ENCODE data around the gene IDH2.
A peak's percentile ranks its signal among the peaks of the same experiment; 100 is the strongest.

IDH2 gene

GRCh38 chr15:90062973-90063769 lies 39.1 kb downstream of the IDH2 start:
- H3K4me3 Mint-ChIP-seq, result peak overlapping the region; percentile 37
- no peaks in the 10 kb centered on the region for H3K27me3 Mint-ChIP-seq
- H3K36me3 Mint-ChIP-seq (ENCODE audit: insufficient read depth), result peaks cover 5% of the 10 kb centered on the region
- no peak for ATAC-seq (replicated peaks; ENCODE audit: extremely low read depth, poor library complexity, severe bottlenecking)
- no peaks in the 10 kb centered on the region for H3K9me3 Mint-ChIP-seq
- H3K4me1 Mint-ChIP-seq, result peaks cover 27% of the 10 kb centered on the region
- peak overlapping the region; percentile 73 for H3K27ac Mint-ChIP-seq (ENCODE audit: low read depth)
- no peak for DNase-seq (ENCODE audit: low spot score in 2 of 2)

- Mint-ChIP-seq H3K4me1 (peaks cover 32% of the 10 kb centered on the region), H3K4me3 (peak overlapping the region; percentile 37), H3K36me3 (ENCODE audit: insufficient read depth) (peaks cover 6% of the 10 kb centered on the region), H3K27ac (ENCODE audit: low read depth) (peak overlapping the region; percentile 73), H3K27me3 (no peaks in the 10 kb centered on the region), H3K9me3 (no peaks in the 10 kb centered on the region)
- DNase-seq (ENCODE audit: low spot score in 2 of 2) (no peak), ATAC-seq (replicated peaks; ENCODE audit: extremely low read depth, poor library complexity, severe bottlenecking) (no peak)
These were observed 39.8 kb downstream of the IDH2 start for GRCh38 chr15:90062462-90062932.

DNA sequence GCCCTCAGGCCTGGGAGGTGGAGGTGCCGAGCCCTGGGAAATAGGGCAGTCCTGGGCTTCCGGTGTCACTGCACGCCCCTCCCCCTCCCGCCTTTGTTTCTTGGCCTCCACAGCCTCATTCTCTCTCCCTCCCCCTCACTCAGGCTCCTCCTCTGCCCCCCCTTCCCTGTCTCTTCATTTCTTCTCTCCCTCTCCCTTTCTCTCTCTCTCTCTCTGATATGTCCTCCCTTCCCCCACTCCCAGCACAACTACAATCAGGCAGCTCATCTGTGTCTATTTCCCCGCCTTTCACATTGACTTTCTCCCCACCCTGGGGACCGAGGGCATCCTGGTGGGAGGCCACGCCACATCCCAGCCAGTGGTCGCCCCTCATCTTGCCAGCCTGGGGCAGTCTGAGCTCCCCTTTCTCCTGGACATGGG lies 40.2 kb downstream of the IDH2 start:
- ATAC-seq (replicated peaks; ENCODE audit: extremely low read depth, poor library complexity, severe bottlenecking) (peak; percentile 31), DNase-seq (ENCODE audit: low spot score in 2 of 2) (no peak)
- Mint-ChIP-seq H3K36me3 (ENCODE audit: insufficient read depth) (peaks cover 4% of the 10 kb centered on the region), H3K27ac (ENCODE audit: low read depth) (peak overlapping the region; percentile 73), H3K9me3 (no peaks in the 10 kb centered on the region), H3K4me1 (peaks cover 32% of the 10 kb centered on the region), H3K27me3 (no peaks in the 10 kb centered on the region), H3K4me3 (peak overlapping the region; percentile 37)

GRCh38 chr15:90060797-90061196 lies 41.5 kb downstream of the IDH2 start:
- DNase-seq (ENCODE audit: low spot score in 2 of 2), result no peak
- Mint-ChIP-seq H3K36me3 (ENCODE audit: insufficient read depth) (peaks cover 4% of the 10 kb centered on the region), H3K9me3 (no peaks in the 10 kb centered on the region), H3K4me1 (peaks cover 32% of the 10 kb centered on the region), H3K27ac (ENCODE audit: low read depth) (no peak overlapping the region), H3K27me3 (no peaks in the 10 kb centered on the region), H3K4me3 (no peak overlapping the region)
- ATAC-seq (replicated peaks; ENCODE audit: extremely low read depth, poor library complexity, severe bottlenecking), result no peak

GRCh38 chr15:90059208-90059985 lies 42.9 kb downstream of the IDH2 start:
- Mint-ChIP-seq H3K4me1 (peaks cover 35% of the 10 kb centered on the region), H3K27me3 (no peaks in the 10 kb centered on the region), H3K9me3 (no peaks in the 10 kb centered on the region), H3K27ac (ENCODE audit: low read depth) (peak overlapping the region; percentile 87), H3K4me3 (peak overlapping the region; percentile 36), H3K36me3 (ENCODE audit: insufficient read depth) (peaks cover 4% of the 10 kb centered on the region)
- ATAC-seq (replicated peaks; ENCODE audit: extremely low read depth, poor library complexity, severe bottlenecking) (peak; percentile 87), DNase-seq (ENCODE audit: low spot score in 2 of 2) (peak in 1 of 2 donors; percentile 60)

DNA sequence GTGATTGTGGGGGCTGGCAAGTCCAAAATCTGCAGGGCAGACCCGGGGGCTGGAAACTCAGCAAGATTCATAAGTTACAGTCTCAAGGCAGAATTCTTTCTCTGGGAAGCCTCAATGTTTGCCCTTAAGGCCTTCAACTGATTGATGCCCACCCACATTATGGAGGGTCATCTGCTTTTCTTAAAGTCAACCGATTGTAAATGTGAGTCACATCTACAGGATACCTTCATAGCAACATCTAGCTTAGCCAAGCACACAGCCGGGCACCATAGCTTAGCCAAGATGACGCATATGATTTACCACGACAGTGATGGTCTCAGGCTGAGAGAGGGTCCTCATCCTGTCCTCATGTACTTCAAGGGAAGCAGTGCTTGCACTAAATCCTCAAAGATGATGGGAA lies 43.5 kb downstream of the IDH2 start:
- peaks cover 41% of the 10 kb centered on the region for H3K4me1 Mint-ChIP-seq
- H3K36me3 Mint-ChIP-seq (ENCODE audit: insufficient read depth), result peaks cover 4% of the 10 kb centered on the region
- no peak for DNase-seq (ENCODE audit: low spot score in 2 of 2)
- no peaks in the 10 kb centered on the region for H3K27me3 Mint-ChIP-seq
- no peaks in the 10 kb centered on the region for H3K9me3 Mint-ChIP-seq
- ATAC-seq (replicated peaks; ENCODE audit: extremely low read depth, poor library complexity, severe bottlenecking), result no peak
- peak overlapping the region; percentile 36 for H3K4me3 Mint-ChIP-seq
- peak overlapping the region; percentile 87 for H3K27ac Mint-ChIP-seq (ENCODE audit: low read depth)

GRCh38 chr15:90058308-90058707 lies 44.0 kb downstream of the IDH2 start:
- ATAC-seq (replicated peaks; ENCODE audit: extremely low read depth, poor library complexity, severe bottlenecking), result no peak

GRCh38 chr15:90056529-90056928 lies 45.7 kb downstream of the IDH2 start:
- no peaks in the 10 kb centered on the region for H3K27me3 Mint-ChIP-seq
- DNase-seq (ENCODE audit: low spot score in 2 of 2) (no peak), ATAC-seq (replicated peaks; ENCODE audit: extremely low read depth, poor library complexity, severe bottlenecking) (no peak)
- H3K4me3 Mint-ChIP-seq, result no peak overlapping the region
- no peak overlapping the region for H3K27ac Mint-ChIP-seq (ENCODE audit: low read depth)
- H3K36me3 Mint-ChIP-seq (ENCODE audit: insufficient read depth), result peaks cover 4% of the 10 kb centered on the region
- H3K9me3 Mint-ChIP-seq, result no peaks in the 10 kb centered on the region
- H3K4me1 Mint-ChIP-seq, result peaks cover 37% of the 10 kb centered on the region

More at GRCh38 chr15:90058308-90058707, 44.0 kb downstream of the IDH2 start:
- H3K4me1 Mint-ChIP-seq, result peaks cover 42% of the 10 kb centered on the region
- H3K27ac Mint-ChIP-seq (ENCODE audit: low read depth), result peak overlapping the region; percentile 87
- H3K4me3 Mint-ChIP-seq, result no peak overlapping the region
- no peak for DNase-seq (ENCODE audit: low spot score in 2 of 2)
- H3K36me3 Mint-ChIP-seq (ENCODE audit: insufficient read depth), result peaks cover 4% of the 10 kb centered on the region
- H3K27me3 Mint-ChIP-seq, result no peaks in the 10 kb centered on the region
- H3K9me3 Mint-ChIP-seq, result no peaks in the 10 kb centered on the region

DNA sequence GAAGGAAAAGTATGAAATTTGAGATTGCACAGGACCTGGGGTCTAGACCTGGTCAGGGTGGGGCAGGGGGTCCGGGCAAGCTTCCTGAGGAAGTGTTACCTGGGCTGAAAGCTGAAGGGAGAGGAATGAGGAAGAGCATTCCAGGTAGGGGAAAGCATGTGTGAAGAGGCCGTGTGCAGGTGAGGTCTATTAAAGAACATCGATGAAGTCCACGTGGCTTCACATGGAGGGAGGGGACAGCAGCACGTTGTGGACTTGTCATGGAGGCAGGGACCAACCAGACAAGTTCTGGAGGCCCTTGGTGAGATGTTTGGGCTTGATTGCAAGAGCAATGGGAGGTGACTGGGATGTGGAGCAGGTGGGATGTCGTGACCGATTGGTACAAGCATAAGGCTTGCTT lies 47.1 kb downstream of the IDH2 start:
- H3K4me3 Mint-ChIP-seq, result no peak overlapping the region
- H3K4me1 Mint-ChIP-seq, result peaks cover 39% of the 10 kb centered on the region
- DNase-seq (ENCODE audit: low spot score in 2 of 2) (no peak), ATAC-seq (replicated peaks; ENCODE audit: extremely low read depth, poor library complexity, severe bottlenecking) (no peak)
- H3K9me3 Mint-ChIP-seq, result no peaks in the 10 kb centered on the region
- no peak overlapping the region for H3K27ac Mint-ChIP-seq (ENCODE audit: low read depth)
- peaks cover 4% of the 10 kb centered on the region for H3K36me3 Mint-ChIP-seq (ENCODE audit: insufficient read depth)
- no peaks in the 10 kb centered on the region for H3K27me3 Mint-ChIP-seq

DNA sequence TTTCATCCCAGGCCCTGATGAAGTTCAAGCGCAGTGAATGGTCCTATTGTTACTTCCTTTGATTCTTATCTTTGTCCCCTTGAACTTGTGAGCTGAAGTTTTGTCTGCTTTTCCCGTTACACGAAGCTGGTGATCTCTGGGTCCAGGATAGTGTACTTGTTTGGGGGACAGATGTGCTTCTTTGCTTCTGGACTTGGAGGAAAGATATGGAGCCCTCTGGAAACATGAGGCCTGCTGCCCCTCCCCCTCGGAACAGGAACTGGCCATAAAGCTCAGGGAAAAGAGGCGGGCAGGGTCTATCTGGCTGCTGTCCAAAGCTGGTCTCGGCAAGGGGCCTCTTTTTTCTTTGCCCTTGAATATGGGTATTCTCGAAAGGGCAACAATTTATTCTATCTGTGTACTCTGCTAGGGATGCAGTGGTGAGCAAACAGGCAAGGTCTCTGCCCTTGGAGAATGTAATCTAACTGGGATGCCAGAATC lies 47.6 kb downstream of the IDH2 start:
- Mint-ChIP-seq H3K27ac (ENCODE audit: low read depth) (no peak overlapping the region), H3K9me3 (no peaks in the 10 kb centered on the region), H3K4me1 (peaks cover 39% of the 10 kb centered on the region), H3K4me3 (no peak overlapping the region), H3K36me3 (ENCODE audit: insufficient read depth) (peaks cover 4% of the 10 kb centered on the region), H3K27me3 (no peaks in the 10 kb centered on the region)
- DNase-seq (ENCODE audit: low spot score in 2 of 2) (no peak), ATAC-seq (replicated peaks; ENCODE audit: extremely low read depth, poor library complexity, severe bottlenecking) (no peak)

DNA sequence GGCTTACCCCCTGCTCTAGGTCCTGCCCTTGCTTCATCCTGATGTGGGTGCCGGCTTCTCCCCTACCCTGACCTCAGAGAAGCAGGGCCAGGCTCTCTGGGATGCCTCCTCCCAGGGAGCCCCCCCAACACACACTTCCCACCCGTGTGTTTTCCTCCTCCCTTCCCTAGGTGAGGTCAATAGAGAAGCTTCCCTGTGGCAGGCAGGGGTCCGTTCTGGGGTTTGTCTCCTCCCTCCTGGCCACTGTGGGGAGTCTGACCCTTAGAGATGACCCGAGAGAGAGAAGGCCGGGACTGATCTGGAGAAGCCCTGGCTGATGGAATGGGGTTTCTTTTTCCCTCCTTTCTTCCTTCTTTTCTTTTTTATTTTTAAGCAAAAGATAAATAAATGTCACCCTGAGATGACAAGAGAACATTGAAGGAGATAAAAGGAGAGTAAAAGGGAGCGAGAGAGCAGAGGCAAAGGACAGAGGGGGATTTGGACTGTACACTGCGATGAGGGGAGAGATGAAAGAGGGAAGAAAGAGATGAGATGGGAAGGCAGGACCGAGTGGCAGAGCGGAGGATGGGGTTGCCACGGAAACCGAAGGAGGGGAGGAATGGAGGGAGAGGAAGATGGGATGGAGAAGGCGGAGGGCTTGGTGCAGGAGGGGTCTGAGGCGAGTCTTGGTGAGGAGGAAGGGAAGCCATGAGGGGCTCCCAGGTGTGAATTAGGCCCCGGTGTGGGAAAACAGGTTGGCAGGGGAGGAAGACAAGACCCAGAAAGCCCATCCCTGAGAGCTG lies 48.4 kb downstream of the IDH2 start:
- H3K36me3 Mint-ChIP-seq (ENCODE audit: insufficient read depth), result peaks cover 4% of the 10 kb centered on the region
- peaks cover 34% of the 10 kb centered on the region for H3K4me1 Mint-ChIP-seq
- DNase-seq (ENCODE audit: low spot score in 2 of 2) (no peak), ATAC-seq (replicated peaks; ENCODE audit: extremely low read depth, poor library complexity, severe bottlenecking) (no peak)
- no peaks in the 10 kb centered on the region for H3K27me3 Mint-ChIP-seq
- no peaks in the 10 kb centered on the region for H3K9me3 Mint-ChIP-seq
- H3K27ac Mint-ChIP-seq (ENCODE audit: low read depth), result peak overlapping the region; percentile 27
- no peak overlapping the region for H3K4me3 Mint-ChIP-seq

DNA sequence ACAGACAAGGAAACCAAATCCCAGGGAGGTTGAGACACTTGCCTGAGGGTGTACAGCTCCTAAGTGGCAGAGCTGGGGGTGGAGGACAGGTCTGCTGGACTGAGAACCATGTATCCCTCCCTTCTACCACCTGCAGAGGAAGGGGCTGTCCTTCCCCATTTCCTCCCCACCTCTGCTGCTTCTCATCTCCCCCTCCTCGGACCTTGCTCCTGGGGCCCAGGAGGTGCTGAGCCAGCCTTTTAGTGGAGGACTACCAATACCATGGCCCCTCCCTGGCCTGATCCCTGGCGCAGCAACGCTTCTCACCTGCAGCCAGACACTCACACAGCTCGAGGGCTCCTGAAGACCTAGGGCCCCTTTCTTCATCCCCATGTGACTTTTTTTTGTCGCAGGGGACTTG lies 50.4 kb downstream of the IDH2 start:
- DNase-seq (ENCODE audit: low spot score in 2 of 2), result no peak

More for the DNA sequence above, 50.4 kb downstream of the IDH2 start:
- peaks cover 27% of the 10 kb centered on the region for H3K4me1 Mint-ChIP-seq
- H3K9me3 Mint-ChIP-seq, result no peaks in the 10 kb centered on the region
- H3K36me3 Mint-ChIP-seq (ENCODE audit: insufficient read depth), result no peaks in the 10 kb centered on the region
- ATAC-seq (replicated peaks; ENCODE audit: extremely low read depth, poor library complexity, severe bottlenecking), result no peak
- H3K4me3 Mint-ChIP-seq, result no peak overlapping the region
- no peaks in the 10 kb centered on the region for H3K27me3 Mint-ChIP-seq
- no peak overlapping the region for H3K27ac Mint-ChIP-seq (ENCODE audit: low read depth)

Measured in central memory CD8-positive, alpha-beta T cell (primary cell).